ENCODE results near the gene ZFPM1.

Gene ZFPM1

GRCh38 chr16:88535857-88536222, 82.8 kb downstream of the ZFPM1 start:
- TF ChIP-seq ESRRG (CRISPR knock-in tag; IDR thresholded peaks at IDR 0.05) = no peak
- TF ChIP-seq ZFP3 (CRISPR knock-in tag; IDR thresholded peaks at IDR 0.05) = no peak
- TF ChIP-seq ZC3H10 (CRISPR knock-in tag; IDR thresholded peaks at IDR 0.05) = no peak
- TF ChIP-seq, protein P1, sequence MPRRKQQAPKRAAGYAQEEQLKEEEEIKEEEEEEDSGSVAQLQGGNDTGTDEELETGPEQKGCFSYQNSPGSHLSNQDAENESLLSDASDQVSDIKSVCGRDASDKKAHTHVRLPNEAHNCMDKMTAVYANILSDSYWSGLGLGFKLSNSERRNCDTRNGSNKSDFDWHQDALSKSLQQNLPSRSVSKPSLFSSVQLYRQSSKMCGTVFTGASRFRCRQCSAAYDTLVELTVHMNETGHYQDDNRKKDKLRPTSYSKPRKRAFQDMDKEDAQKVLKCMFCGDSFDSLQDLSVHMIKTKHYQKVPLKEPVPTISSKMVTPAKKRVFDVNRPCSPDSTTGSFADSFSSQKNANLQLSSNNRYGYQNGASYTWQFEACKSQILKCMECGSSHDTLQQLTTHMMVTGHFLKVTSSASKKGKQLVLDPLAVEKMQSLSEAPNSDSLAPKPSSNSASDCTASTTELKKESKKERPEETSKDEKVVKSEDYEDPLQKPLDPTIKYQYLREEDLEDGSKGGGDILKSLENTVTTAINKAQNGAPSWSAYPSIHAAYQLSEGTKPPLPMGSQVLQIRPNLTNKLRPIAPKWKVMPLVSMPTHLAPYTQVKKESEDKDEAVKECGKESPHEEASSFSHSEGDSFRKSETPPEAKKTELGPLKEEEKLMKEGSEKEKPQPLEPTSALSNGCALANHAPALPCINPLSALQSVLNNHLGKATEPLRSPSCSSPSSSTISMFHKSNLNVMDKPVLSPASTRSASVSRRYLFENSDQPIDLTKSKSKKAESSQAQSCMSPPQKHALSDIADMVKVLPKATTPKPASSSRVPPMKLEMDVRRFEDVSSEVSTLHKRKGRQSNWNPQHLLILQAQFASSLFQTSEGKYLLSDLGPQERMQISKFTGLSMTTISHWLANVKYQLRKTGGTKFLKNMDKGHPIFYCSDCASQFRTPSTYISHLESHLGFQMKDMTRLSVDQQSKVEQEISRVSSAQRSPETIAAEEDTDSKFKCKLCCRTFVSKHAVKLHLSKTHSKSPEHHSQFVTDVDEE (CRISPR knock-in tag; IDR thresholded peaks at IDR 0.05) = no peak
- TF ChIP-seq OSR1 (CRISPR knock-in tag; IDR thresholded peaks at IDR 0.05) = no peak
- no peak for TF ChIP-seq ISL1 (CRISPR knock-in tag; IDR thresholded peaks at IDR 0.05)
- TF ChIP-seq ZNF565 (CRISPR knock-in tag; conservative IDR thresholded peaks at IDR 0.05; ENCODE audit: low read depth) = no peak
- no peak for TF ChIP-seq ZFP30 (CRISPR knock-in tag; IDR thresholded peaks at IDR 0.05)
- TF ChIP-seq CSDC2 (CRISPR knock-in tag; IDR thresholded peaks at IDR 0.05) = no peak
- TF ChIP-seq SNAI2 (CRISPR knock-in tag; IDR thresholded peaks at IDR 0.05) = no peak
- TF ChIP-seq RARB (CRISPR knock-in tag; IDR thresholded peaks at IDR 0.05) = no peak
- ATAC-seq = no peak

DNA sequence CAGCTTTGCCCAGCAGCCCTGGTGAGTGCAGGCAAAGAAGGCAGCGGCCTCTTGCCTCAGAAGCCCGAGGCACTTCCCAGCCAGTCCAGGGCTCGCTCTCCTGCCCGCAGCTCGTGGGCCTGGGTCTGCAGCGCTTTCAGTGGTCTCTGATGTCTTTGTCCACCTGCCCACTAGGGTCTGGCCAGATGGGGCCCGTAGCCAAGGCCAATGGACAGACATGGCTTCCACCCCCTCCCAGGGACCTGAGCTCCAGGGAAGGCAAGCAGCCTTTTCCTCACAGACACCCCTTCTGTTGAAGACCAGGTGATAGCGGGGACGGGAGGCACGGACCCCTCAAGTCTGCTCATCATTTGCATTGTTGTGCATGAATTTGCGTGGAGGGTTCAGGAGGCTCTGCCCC, 83.4 kb downstream of the ZFPM1 start:
- no peak for TF ChIP-seq ZNF8 (CRISPR knock-in tag; IDR thresholded peaks at IDR 0.05)
- TF ChIP-seq TCF4 (CRISPR knock-in tag; IDR thresholded peaks at IDR 0.05; ENCODE audit: borderline replicate concordance) = no peak
- no peak for TF ChIP-seq PPARA (CRISPR knock-in tag; IDR thresholded peaks at IDR 0.05; ENCODE audit: borderline replicate concordance)
- no peak for TF ChIP-seq RARB (CRISPR knock-in tag; IDR thresholded peaks at IDR 0.05)
- no peak for TF ChIP-seq ZFP30 (CRISPR knock-in tag; IDR thresholded peaks at IDR 0.05)
- TF ChIP-seq TOX (CRISPR knock-in tag; IDR thresholded peaks at IDR 0.05; ENCODE audit: borderline replicate concordance) = no peak
- no peak for TF ChIP-seq POU6F1 (CRISPR knock-in tag; IDR thresholded peaks at IDR 0.05; ENCODE audit: borderline replicate concordance, low read depth)
- TF ChIP-seq, protein P2, sequence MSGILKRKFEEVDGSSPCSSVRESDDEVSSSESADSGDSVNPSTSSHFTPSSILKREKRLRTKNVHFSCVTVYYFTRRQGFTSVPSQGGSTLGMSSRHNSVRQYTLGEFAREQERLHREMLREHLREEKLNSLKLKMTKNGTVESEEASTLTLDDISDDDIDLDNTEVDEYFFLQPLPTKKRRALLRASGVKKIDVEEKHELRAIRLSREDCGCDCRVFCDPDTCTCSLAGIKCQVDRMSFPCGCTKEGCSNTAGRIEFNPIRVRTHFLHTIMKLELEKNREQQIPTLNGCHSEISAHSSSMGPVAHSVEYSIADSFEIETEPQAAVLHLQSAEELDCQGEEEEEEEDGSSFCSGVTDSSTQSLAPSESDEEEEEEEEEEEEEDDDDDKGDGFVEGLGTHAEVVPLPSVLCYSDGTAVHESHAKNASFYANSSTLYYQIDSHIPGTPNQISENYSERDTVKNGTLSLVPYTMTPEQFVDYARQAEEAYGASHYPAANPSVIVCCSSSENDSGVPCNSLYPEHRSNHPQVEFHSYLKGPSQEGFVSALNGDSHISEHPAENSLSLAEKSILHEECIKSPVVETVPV (CRISPR knock-in tag; IDR thresholded peaks at IDR 0.05) = no peak
- TF ChIP-seq ZC3H10 (CRISPR knock-in tag; IDR thresholded peaks at IDR 0.05) = no peak
- TF ChIP-seq ZNF565 (CRISPR knock-in tag; conservative IDR thresholded peaks at IDR 0.05; ENCODE audit: low read depth) = no peak
- TF ChIP-seq ARNTL (CRISPR knock-in tag; IDR thresholded peaks at IDR 0.05; ENCODE audit: borderline replicate concordance, low read depth) = no peak
- ATAC-seq = no peak

DNA sequence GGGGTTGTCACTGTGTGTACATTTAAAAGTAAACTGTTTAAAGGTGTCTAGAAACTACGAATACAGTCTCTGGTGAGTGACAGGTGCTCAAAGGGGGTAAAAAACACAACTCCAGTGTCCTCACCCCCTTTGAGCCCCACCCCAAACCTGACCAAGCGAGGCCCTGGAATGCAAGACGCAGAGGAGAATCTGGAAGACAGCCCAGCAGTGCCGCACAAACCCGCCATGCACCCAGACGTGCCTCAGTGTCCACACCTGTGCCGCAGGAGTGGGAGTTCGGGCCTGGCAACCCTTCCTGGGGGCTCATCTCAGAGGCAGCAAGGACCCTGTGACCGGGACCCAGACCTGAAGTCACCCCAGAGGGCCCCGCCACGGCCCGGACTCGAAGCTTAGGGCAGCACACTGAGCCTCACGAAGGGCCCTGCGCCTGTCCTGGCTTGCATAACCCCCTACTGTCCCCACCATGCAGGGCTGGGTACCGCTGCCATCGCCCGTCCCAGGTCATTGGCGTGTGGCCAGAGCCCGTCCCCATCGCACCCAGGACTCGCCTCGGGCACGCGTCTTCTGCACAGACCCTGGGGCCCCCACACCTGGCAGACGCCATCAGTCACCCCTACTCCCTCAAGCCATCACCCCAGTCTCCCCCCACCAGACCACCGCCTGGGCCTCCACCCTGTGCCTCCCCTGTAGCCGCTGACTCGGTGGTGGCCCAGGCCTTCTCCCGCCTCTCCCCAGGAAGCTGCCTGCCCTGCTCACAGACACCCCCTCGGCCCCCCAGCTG, 84.1 kb downstream of the ZFPM1 start:
- TF ChIP-seq OSR1 (CRISPR knock-in tag; IDR thresholded peaks at IDR 0.05) (no peak), TCF4 (CRISPR knock-in tag; IDR thresholded peaks at IDR 0.05; ENCODE audit: borderline replicate concordance) (no peak), ZFP30 (CRISPR knock-in tag; IDR thresholded peaks at IDR 0.05) (no peak)
- ATAC-seq = no peak

GRCh38 chr16:88537859-88538258, 84.8 kb downstream of the ZFPM1 start:
- ATAC-seq = no peak
- TF ChIP-seq ZNF565 (CRISPR knock-in tag; conservative IDR thresholded peaks at IDR 0.05; ENCODE audit: low read depth) (no peak), OSR1 (CRISPR knock-in tag; IDR thresholded peaks at IDR 0.05) (no peak), ESRRG (CRISPR knock-in tag; IDR thresholded peaks at IDR 0.05) (no peak), CSDC2 (CRISPR knock-in tag; IDR thresholded peaks at IDR 0.05) (no peak), ARNTL (CRISPR knock-in tag; IDR thresholded peaks at IDR 0.05; ENCODE audit: borderline replicate concordance, low read depth) (no peak), TOX (CRISPR knock-in tag; IDR thresholded peaks at IDR 0.05; ENCODE audit: borderline replicate concordance) (no peak), PPARA (CRISPR knock-in tag; IDR thresholded peaks at IDR 0.05; ENCODE audit: borderline replicate concordance) (no peak), ZNF8 (CRISPR knock-in tag; IDR thresholded peaks at IDR 0.05) (no peak), ISL1 (CRISPR knock-in tag; IDR thresholded peaks at IDR 0.05) (no peak), ZNF70 (CRISPR knock-in tag; IDR thresholded peaks at IDR 0.05) (no peak), POU6F1 (CRISPR knock-in tag; IDR thresholded peaks at IDR 0.05; ENCODE audit: borderline replicate concordance, low read depth) (no peak)
- TF ChIP-seq, protein P3, sequence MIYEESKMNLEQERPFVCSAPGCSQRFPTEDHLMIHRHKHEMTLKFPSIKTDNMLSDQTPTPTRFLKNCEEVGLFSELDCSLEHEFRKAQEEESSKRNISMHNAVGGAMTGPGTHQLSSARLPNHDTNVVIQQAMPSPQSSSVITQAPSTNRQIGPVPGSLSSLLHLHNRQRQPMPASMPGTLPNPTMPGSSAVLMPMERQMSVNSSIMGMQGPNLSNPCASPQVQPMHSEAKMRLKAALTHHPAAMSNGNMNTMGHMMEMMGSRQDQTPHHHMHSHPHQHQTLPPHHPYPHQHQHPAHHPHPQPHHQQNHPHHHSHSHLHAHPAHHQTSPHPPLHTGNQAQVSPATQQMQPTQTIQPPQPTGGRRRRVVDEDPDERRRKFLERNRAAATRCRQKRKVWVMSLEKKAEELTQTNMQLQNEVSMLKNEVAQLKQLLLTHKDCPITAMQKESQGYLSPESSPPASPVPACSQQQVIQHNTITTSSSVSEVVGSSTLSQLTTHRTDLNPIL (CRISPR knock-in tag; IDR thresholded peaks at IDR 0.05; ENCODE audit: low read depth) = no peak
- TF ChIP-seq, protein P1 (CRISPR knock-in tag; IDR thresholded peaks at IDR 0.05) = no peak
- TF ChIP-seq, protein P2 (CRISPR knock-in tag; IDR thresholded peaks at IDR 0.05) = no peak
